ENCODE data around the gene IGF1R.

IGF1R gene

GRCh38 chr15:98826658-98827057, 178.3 kb downstream of the IGF1R start:
- DNase-seq (ENCODE audit: low read depth) = no peak
- H3K4me3 ChIP-seq (ENCODE audit: low read depth, low read length) = no peak overlapping the region
- TF ChIP-seq CTCF (conservative IDR thresholded peaks at IDR 0.05; ENCODE audit: low read depth, low read length) = no peak

GRCh38 chr15:98827217-98827616, 178.9 kb downstream of the IGF1R start:
- TF ChIP-seq CTCF (conservative IDR thresholded peaks at IDR 0.05; ENCODE audit: low read depth, low read length) = no peak
- DNase-seq (ENCODE audit: low read depth) = no peak

DNA sequence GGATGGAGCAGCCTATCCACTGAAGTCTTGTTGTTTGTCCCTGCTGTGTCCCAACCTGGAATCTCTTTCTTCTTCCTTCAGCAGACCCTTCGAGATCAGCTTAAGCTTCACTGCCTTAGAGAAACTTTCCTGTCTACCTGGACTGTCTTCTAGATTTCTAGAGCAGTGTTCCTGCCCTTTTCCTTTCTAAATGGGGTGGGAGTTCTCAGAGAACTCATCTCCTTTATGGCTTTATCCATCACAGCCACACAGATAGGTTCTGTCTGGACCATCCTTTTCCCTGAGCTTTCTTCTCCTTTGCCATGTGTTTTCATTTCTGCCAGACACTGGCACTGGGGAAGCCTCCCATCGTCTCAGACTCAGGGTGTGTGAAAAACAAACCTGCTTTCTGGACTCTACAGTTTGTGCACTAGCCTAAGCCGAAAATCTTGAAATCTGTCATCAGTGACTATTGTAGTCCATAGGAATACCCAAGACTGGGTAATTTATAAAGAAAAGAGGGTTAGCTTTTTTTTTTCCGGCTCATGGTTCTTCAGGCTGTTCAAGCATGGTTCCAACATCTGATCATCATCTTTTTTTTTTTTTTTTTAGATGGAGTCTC, 181.8 kb downstream of the IGF1R start:
- DNase-seq (ENCODE audit: low read depth) = no peak
- TF ChIP-seq CTCF (conservative IDR thresholded peaks at IDR 0.05; ENCODE audit: low read depth, low read length) = no peak
- no peak overlapping the region for H3K4me3 ChIP-seq (ENCODE audit: low read depth, low read length)

More at GRCh38 chr15:98827217-98827616, 178.9 kb downstream of the IGF1R start:
- H3K4me3 ChIP-seq (ENCODE audit: low read depth, low read length) = no peak overlapping the region

GRCh38 chr15:98834976-98835375, 186.6 kb downstream of the IGF1R start:
- no peak for TF ChIP-seq CTCF (conservative IDR thresholded peaks at IDR 0.05; ENCODE audit: low read depth, low read length)
- no peak for DNase-seq (ENCODE audit: low read depth)
- no peak overlapping the region for H3K4me3 ChIP-seq (ENCODE audit: low read depth, low read length)

DNA sequence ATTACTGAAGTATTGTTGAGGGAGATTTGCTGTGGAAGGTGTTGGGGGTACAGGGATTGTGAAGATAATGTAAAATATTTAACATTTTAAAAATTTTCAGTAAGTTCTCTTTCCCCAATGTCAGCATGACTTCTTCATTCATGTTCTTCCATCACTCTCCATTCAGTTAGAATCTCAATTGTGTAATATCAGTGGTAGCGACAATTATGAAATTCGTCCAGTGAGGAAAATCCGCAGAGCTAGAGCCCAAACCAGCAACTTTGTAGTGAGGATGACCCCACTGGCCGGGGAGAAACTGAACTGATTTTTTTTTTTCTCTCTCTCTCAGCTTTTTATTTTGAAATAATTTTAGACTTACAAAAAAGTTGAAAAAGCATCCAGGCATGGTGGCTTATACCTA, 187.5 kb downstream of the IGF1R start:
- no peak for TF ChIP-seq CTCF (conservative IDR thresholded peaks at IDR 0.05; ENCODE audit: low read depth, low read length)
- H3K4me3 ChIP-seq (ENCODE audit: low read depth, low read length) = no peak overlapping the region
- DNase-seq (ENCODE audit: low read depth) = no peak

- no peak overlapping the region for H3K4me3 ChIP-seq (ENCODE audit: low read depth, low read length)
Measured at GRCh38 chr15:98838387-98839259, 190.3 kb downstream of the IGF1R start.

More at GRCh38 chr15:98838387-98839259, 190.3 kb downstream of the IGF1R start:
- TF ChIP-seq CTCF (conservative IDR thresholded peaks at IDR 0.05; ENCODE audit: low read depth, low read length) = no peak
- no peak for DNase-seq (ENCODE audit: low read depth)

Measured in choroid plexus epithelial cell (primary cell).